ENCODE data around the gene GPC2. TPM values are rescaled to one million over a fixed set of nuclear protein-coding genes. Genes with fewer than 3 reads are reported as not detected.

GPC2 gene
- total RNA-seq, 2 donors from 2014 or later: 1.8 to 5.0 TPM

DNA sequence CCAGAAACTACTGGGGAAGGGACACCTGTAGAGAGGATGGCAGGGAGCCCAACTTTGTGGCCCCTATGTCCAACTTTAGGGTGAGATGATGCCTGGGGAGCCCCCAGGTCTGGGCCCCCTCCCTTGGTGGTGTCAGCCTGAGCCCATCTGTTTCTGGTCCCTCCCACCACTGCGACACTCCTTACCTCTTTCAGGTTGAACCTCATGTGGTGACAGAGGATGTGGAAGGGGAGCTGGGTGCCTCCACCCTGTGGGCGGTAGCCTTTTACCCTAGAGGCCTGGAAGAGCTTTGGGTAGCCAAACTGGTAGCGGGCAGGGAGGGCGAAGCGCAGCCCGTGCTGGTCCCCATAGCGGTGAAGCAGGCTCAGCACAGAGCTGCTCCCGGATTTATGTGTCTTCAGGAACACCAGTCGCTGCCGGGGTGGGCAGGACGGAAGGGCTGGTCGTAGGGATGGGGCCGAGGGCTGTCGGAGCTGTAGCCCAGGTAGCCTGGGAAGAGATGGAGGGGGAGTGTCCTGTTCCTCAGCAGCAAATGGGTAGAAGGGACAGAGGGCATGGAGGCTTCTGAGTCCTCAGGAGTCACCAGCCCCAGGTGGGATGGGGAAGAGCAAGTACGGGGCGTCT is 10.8 kb downstream of the GPC2 start:
- H3K27ac ChIP-seq: no peak overlapping the region
- H3K4me1 ChIP-seq (ENCODE audit: control insufficient read depth in 1 of 2, low read depth in 2 of 2): peaks cover 4 to 27% of the 10 kb centered on the region in 2 donors
- H3K36me3 ChIP-seq: no peaks in the 10 kb centered on the region
- no peaks in the 10 kb centered on the region for H3K27me3 ChIP-seq (replicated peaks; ENCODE audit: insufficient read depth)
- TF ChIP-seq, protein P1, sequence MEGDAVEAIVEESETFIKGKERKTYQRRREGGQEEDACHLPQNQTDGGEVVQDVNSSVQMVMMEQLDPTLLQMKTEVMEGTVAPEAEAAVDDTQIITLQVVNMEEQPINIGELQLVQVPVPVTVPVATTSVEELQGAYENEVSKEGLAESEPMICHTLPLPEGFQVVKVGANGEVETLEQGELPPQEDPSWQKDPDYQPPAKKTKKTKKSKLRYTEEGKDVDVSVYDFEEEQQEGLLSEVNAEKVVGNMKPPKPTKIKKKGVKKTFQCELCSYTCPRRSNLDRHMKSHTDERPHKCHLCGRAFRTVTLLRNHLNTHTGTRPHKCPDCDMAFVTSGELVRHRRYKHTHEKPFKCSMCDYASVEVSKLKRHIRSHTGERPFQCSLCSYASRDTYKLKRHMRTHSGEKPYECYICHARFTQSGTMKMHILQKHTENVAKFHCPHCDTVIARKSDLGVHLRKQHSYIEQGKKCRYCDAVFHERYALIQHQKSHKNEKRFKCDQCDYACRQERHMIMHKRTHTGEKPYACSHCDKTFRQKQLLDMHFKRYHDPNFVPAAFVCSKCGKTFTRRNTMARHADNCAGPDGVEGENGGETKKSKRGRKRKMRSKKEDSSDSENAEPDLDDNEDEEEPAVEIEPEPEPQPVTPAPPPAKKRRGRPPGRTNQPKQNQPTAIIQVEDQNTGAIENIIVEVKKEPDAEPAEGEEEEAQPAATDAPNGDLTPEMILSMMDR (IDR thresholded peaks at IDR 0.05): no peak
- no peak for DNase-seq (ENCODE audit: low spot score)
- H3K9me3 ChIP-seq: no peaks in the 10 kb centered on the region
- no peak for ATAC-seq (ENCODE audit: insufficient number of reproducible peaks, low FRiP score, low read depth)
- peak overlapping the region; percentile 84 for H3K4me3 ChIP-seq

DNA sequence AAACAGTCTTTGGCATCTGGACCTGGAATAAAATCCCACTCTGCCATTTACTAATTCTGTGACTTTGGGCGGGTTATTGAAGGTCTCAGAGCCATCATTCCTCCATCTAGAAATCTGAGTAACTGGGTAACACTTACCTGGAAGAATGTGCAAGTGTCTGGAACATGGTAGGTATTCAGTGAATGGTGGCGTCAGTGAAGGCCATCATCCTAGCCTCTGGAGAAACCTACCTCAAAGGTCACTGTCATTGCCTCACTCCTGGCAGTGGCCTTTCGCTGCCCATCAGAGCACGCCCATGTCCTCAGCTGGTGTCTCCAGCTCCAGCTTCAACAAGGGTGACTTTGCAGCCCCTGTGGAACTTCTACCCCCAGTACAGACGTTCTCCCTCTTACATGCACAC is 13.3 kb downstream of the GPC2 start:
- no peak overlapping the region for H3K27ac ChIP-seq
- TF ChIP-seq, protein P1 (IDR thresholded peaks at IDR 0.05): no peak
- no peaks in the 10 kb centered on the region for H3K36me3 ChIP-seq
- H3K4me3 ChIP-seq: no peak overlapping the region
- no peak for DNase-seq (ENCODE audit: low spot score)
- H3K9me3 ChIP-seq: no peaks in the 10 kb centered on the region
- ATAC-seq (ENCODE audit: insufficient number of reproducible peaks, low FRiP score, low read depth): no peak
- H3K27me3 ChIP-seq (replicated peaks; ENCODE audit: insufficient read depth): no peaks in the 10 kb centered on the region
- peaks cover 5 to 16% of the 10 kb centered on the region in 2 donors for H3K4me1 ChIP-seq (ENCODE audit: control insufficient read depth in 1 of 2, low read depth in 2 of 2)

DNA sequence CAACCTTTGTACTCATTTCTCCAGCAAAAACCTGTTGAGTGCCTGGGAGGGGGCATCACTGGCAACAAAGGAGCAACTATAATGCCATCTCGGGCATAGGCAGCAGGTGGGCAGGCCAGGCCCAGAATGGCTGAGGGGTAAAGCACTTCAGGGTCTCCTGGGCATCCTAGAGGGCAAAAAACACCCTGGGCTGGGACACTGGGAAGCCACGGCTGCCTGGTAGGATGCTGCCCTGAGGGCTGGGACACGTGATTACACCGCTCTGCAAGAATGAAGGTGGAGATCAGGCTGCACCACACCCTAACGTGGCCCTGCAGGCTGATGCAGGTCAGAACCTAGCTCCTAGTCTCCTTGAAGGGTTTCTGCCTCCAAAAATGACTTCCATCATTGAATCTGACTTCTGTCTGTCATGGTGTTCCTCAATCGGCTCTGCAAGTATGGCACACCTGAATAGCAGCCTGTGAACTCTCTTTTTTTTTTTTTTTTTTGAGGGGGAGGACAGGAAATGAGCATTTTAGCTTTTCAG is 14.1 kb downstream of the GPC2 start:
- ATAC-seq (ENCODE audit: insufficient number of reproducible peaks, low FRiP score, low read depth) (no peak), DNase-seq (ENCODE audit: low spot score) (no peak)
- H3K4me3 ChIP-seq: no peak overlapping the region

DNA sequence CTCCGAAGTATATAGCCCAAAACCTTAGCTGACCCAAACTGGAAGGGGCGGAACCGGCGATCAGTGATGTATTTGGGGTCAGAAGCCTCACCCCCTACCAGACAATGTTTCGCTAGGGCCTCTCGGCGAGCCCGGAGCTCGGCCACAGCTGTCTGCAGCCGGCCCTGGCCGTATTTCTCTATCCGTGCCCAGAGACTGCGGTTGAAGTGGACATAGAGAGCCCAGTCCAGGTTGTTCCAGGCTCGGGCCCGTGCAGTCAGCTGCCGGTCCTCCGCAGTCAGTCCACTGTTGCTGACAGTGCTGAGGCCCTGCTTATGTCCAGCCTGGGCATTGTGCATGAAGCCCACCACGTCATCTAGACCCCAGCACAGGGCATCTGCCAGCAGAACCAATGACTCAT is 17.1 kb downstream of the GPC2 start:
- no peak overlapping the region for H3K27ac ChIP-seq
- peaks cover 15 to 17% of the 10 kb centered on the region in 2 donors for H3K4me1 ChIP-seq (ENCODE audit: control insufficient read depth in 1 of 2, low read depth in 2 of 2)
- no peaks in the 10 kb centered on the region for H3K9me3 ChIP-seq
- peaks cover 10% of the 10 kb centered on the region for H3K36me3 ChIP-seq
- no peak for ATAC-seq (ENCODE audit: insufficient number of reproducible peaks, low FRiP score, low read depth)
- no peaks in the 10 kb centered on the region for H3K27me3 ChIP-seq (replicated peaks; ENCODE audit: insufficient read depth)
- H3K4me3 ChIP-seq: no peak overlapping the region
- DNase-seq (ENCODE audit: low spot score): no peak
- TF ChIP-seq, protein P1 (IDR thresholded peaks at IDR 0.05): no peak

More for the DNA sequence above, 14.1 kb downstream of the GPC2 start:
- TF ChIP-seq, protein P1 (IDR thresholded peaks at IDR 0.05): no peak
- no peaks in the 10 kb centered on the region for H3K9me3 ChIP-seq
- no peak overlapping the region for H3K27ac ChIP-seq
- H3K36me3 ChIP-seq: no peaks in the 10 kb centered on the region
- H3K4me1 ChIP-seq (ENCODE audit: control insufficient read depth in 1 of 2, low read depth in 2 of 2): peaks cover 4 to 15% of the 10 kb centered on the region in 2 donors
- H3K27me3 ChIP-seq (replicated peaks; ENCODE audit: insufficient read depth): no peaks in the 10 kb centered on the region

DNA sequence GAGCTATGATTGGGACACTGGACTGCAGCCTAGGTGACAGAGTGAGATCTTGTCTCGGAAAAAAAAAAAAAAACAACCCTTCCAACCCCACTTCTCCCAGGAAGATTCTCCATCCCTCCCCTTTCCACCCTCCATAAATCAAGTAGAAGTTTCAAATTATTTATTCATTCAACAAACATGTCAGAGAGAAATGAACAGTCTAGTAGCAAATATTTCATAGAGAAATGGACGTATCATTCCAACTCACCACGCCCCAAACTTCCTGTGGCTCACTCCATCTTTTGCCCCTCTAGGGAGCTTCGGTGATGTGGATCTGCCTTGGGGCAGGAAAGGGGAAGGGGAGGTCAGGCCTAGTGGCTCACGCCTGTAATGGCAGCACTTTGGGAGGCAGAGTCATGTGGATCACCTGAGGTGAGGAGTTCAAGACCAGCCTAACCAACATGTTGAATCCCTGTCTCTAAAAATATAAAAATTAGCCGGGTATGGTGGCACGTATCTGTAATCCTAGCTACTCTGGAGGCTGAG is 18.0 kb downstream of the GPC2 start:
- ATAC-seq (ENCODE audit: insufficient number of reproducible peaks, low FRiP score, low read depth) (no peak), DNase-seq (ENCODE audit: low spot score) (no peak)
- Histone ChIP-seq H3K4me1 (ENCODE audit: control insufficient read depth in 1 of 2, low read depth in 2 of 2) (peaks cover 15 to 17% of the 10 kb centered on the region in 2 donors), H3K9me3 (no peaks in the 10 kb centered on the region), H3K27me3 (replicated peaks; ENCODE audit: insufficient read depth) (no peaks in the 10 kb centered on the region), H3K4me3 (peak overlapping the region; percentile 99), H3K36me3 (peaks cover 12% of the 10 kb centered on the region), H3K27ac (peak overlapping the region; percentile 72 to 82)
- TF ChIP-seq, protein P1 (IDR thresholded peaks at IDR 0.05): no peak
